Activated CD8-positive, alpha-beta memory T cell treated with anti-CD3 and anti-CD28 coated beads for 1 hour (primary cell): ENCODE measurements around the gene GAGE1.
"Not testable (repeated sequence)": the region's sequence is repeated elsewhere in the genome, so short reads cannot be mapped to it uniquely, and the experiment has no call there.

Source experiments
- DNase-seq, 2 donors: peaks; one replicate each; pipeline ENCODE4 v3.0.0-alpha.2; 2020; ENCODE audit warnings: low read depth in 1 of 2; ENCODE audit errors: extremely low read depth in 1 of 2

GAGE1 gene

GRCh38 chrX:49598720-49599119, at the start of gene GAGE1:
TSS of gene GAGE1 (plus strand) at chrX:49599020. CDS start at chrX:49600175, 1,155 bp downstream.
- DNase-seq = not testable (repeated sequence)

- not testable (repeated sequence) for DNase-seq
Measured at GRCh38 chrX:49550989-49551388, 47.8 kb upstream of the GAGE1 start, which contains the start of gene GAGE12E. TSS of gene GAGE12E (plus strand) at chrX:49551289. CDS start at chrX:49552444, 1,155 bp downstream.

- not testable (repeated sequence) for DNase-seq
Measured at GRCh38 chrX:49560542-49560941, 38.3 kb upstream of the GAGE1 start, which contains the start of gene GAGE12F. TSS of gene GAGE12F (plus strand) at chrX:49560842. CDS start at chrX:49561997, 1,155 bp downstream.

DNA sequence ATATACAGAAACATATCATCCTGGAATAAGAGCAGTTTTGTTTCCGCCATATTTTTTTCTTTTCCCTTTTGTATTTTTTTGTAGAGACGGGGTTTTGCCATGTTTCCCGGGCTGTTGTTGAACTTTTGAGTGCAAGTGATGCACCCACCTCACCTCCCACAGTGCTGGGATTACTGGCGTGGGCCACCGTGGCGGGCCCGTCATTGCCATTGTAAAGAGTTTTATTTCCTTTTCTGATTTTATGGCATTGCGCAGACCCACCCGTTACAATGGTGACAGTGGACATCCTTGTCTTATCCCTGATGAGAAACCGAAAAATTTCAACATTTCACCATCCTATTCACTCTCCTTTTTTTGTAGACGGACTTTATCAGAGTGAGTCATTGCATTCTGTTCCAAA, 30.1 kb upstream of the GAGE1 start:
- not testable (repeated sequence) for DNase-seq

GRCh38 chrX:49569152-49569551, 29.7 kb upstream of the GAGE1 start:
- not testable (repeated sequence) for DNase-seq

DNA sequence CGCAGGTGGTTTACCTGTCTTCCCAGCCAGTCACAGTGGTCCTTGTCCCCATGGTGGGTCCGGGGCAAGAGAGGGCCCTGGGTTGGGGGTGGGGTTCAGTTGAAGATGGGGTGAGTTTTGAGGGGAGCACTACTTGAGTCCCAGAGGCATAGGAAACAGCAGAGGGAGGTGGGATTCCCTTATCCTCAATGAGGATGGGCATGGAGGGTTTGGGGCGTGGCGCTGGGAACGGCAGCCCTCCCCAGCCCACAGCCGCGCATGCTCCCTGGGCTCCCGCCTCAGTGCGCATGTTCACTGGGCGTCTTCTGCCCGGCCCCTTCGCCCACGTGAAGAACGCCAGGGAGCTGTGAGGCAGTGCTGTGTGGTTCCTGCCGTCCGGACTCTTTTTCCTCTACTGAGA, 28.7 kb upstream of the GAGE1 start, which contains the start of gene GAGE12G:
TSS of gene GAGE12G (plus strand) at position 301 of the 400 bp plus-strand sequence. CDS start 1,155 bp downstream, outside the sequence.
- not testable (repeated sequence) for DNase-seq

GRCh38 chrX:49579649-49580048, 19.2 kb upstream of the GAGE1 start, which contains the start of gene GAGE12H:
TSS of gene GAGE12H (plus strand) at chrX:49579949. CDS start at chrX:49581104, 1,155 bp downstream.
- DNase-seq = not testable (repeated sequence)

- DNase-seq = not testable (repeated sequence)
Measured at GRCh38 chrX:49589196-49589595, 9.6 kb upstream of the GAGE1 start, which contains the start of gene GAGE2A. TSS of gene GAGE2A (plus strand) at chrX:49589496. CDS start at chrX:49590651, 1,155 bp downstream.

GRCh38 chrX:49589769-49590478, 8.9 kb upstream of the GAGE1 start:
- not testable (repeated sequence) for DNase-seq

GRCh38 chrX:49590488-49590887, 8.3 kb upstream of the GAGE1 start:
- not testable (repeated sequence) for DNase-seq

DNA sequence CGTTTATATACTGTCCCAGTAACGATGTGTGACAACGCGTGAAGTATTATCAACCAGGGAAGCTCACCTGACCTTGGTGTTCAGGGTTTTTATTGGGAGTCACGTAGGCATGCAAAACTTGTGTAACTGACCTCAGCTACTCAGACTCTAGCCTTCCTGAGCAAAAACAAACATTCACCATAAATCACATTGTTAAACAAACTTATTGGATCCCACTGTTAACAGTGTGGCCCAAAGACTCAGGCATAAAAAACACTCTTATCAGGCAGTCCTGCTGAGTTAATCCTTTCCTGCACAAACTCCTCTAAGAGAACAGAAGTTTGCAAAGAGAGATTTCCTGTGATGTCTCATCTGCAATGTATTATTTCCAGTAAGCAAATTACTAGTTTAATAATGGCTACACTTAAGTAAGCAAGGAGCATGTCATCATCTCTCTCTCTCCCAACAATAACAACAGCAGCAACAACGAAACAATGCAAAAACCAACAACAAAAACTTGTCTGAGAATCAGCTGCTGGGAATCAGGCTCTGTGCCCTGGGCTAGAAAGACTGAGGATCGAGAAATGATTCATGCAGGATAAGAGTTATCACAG, 12.0 kb downstream of the GAGE1 start:
- no peak for DNase-seq

- no peak for DNase-seq
Measured at GRCh38 chrX:49618574-49618973, 19.8 kb downstream of the GAGE1 start.

- no peak for DNase-seq
Measured at GRCh38 chrX:49627086-49627777, 28.4 kb downstream of the GAGE1 start.

DNA sequence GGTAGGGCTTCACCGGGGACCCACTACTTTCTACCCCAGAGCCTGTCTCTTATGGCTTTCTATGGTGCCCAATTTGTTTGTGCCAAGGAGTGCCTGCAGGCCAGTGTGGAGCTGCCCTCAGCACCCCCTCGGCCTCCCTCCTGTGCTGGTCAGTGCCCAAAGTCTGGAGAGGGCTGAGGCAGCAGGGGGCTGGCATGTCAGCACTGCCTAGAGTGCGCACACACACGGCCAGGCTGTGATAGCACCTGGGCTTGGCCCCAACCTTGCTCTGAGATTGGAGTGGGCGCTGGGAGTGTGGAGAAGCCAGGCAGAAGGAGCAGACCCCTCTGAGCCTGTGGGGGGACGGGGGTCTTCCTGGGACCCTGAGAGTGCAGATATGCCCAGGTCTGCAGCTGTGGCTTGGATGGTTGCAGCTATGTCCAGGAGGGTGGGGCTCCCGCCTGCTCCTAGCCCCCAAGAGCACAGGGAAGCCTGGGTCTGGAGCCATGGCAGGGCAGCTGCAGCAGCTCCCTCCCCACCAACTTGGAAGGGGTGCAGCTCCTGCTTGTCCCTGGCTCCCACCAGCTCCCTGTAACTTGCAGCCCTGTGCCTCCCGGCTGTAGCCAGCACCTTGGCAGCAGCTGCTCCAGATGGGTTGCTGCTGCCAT, 46.3 kb downstream of the GAGE1 start:
- DNase-seq = no peak

DNA sequence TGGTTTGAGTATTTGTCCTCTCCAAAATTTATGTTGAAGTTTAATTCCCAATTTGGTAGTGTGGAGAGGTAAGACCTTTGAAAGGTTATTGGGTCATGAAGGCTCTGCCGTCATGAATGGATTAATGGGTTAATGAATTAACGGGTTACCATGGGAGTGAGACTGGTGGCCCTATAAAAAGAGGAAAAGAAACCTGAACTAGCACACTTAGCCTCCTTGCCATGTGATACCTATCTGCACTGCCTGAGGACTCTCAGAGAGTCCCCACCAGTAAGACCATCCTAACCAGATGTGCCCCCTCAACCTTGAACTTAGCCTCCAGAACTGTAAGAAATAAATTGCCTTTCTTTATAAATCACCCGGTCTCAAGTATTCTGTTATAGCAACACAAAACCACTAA, 57.7 kb downstream of the GAGE1 start:
- DNase-seq = no peak
